Stimulated activated naive CD4-positive, alpha-beta T cell (primary cell): ENCODE data around the gene AFTPH.

ENCODE experiments used
- DNase-seq, 6 experiments: peaks; one replicate each; lab custom pipeline; 2025; lab: John Stamatoyannopoulos, UW

Gene AFTPH

GRCh38 chr2:64587561-64587960, 63.4 kb downstream of the AFTPH start:
- no peak for DNase-seq

GRCh38 chr2:64591188-64591587, 67.1 kb downstream of the AFTPH start:
- DNase-seq, result no peak

- no peak for DNase-seq
Observed at GRCh38 chr2:64593035-64593655, 69.0 kb downstream of the AFTPH start.

GRCh38 chr2:64594226-64594989, 70.3 kb downstream of the AFTPH start:
- DNase-seq, result no peak

GRCh38 chr2:64595397-64596176, 71.5 kb downstream of the AFTPH start:
- DNase-seq, result no peak

- DNase-seq, result no peak
Observed at GRCh38 chr2:64598226-64598625, 74.1 kb downstream of the AFTPH start.

GRCh38 chr2:64599469-64599868, 75.3 kb downstream of the AFTPH start:
- DNase-seq, result no peak

GRCh38 chr2:64601034-64601754, 77.1 kb downstream of the AFTPH start:
- DNase-seq, result no peak

GRCh38 chr2:64601785-64602391, 77.8 kb downstream of the AFTPH start:
- DNase-seq, result no peak

- no peak for DNase-seq
Observed at GRCh38 chr2:64602436-64602835, 78.3 kb downstream of the AFTPH start.

- no peak for DNase-seq
Observed at GRCh38 chr2:64604155-64604554, 80.0 kb downstream of the AFTPH start.

GRCh38 chr2:64605026-64605471, 80.9 kb downstream of the AFTPH start:
- no peak for DNase-seq

- no peak for DNase-seq
Observed at GRCh38 chr2:64605991-64606478, 81.9 kb downstream of the AFTPH start.

- peak; percentile 53 to 83 (median 76) for DNase-seq
Observed at GRCh38 chr2:64606479-64607363, 82.6 kb downstream of the AFTPH start.

GRCh38 chr2:64607381-64608304, 83.5 kb downstream of the AFTPH start:
- DNase-seq, result no peak

- no peak for DNase-seq
Observed at GRCh38 chr2:64608867-64609226, 84.7 kb downstream of the AFTPH start.

GRCh38 chr2:64609227-64609941, 85.3 kb downstream of the AFTPH start:
- peak; percentile 34 to 78 (median 56) for DNase-seq

- no peak for DNase-seq
Observed at GRCh38 chr2:64609942-64610281, 85.8 kb downstream of the AFTPH start.

- DNase-seq, result no peak
Observed at GRCh38 chr2:64610316-64610855, 86.3 kb downstream of the AFTPH start.
